GM18951 (cell line): ENCODE data around the gene DOCK1.
"Not testable (repeated sequence)": the region's sequence is repeated elsewhere in the genome, so short reads cannot be mapped to it uniquely, and the experiment has no call there.

ENCODE experiments used
- POLR2A ChIP-seq: IDR thresholded peaks from 4 replicates; pipeline ENCODE4 v1.6.1; 2011; ENCODE audit warnings: mild to moderate bottlenecking; ENCODE audit not compliant: insufficient read length, insufficient read depth; ENCODE audit errors: extremely low read depth
- in situ Hi-C: fragments of 300-500 bp; cut with MboI; formaldehyde crosslinking; loops from one replicate; pipeline ENCODE4 v1.12.0; 2022; ENCODE audit warnings: low sequenced_read_pairs, mixed read lengths, inconsistent platforms; ENCODE audit not compliant: unreplicated experiment

The DOCK1 gene

DNA sequence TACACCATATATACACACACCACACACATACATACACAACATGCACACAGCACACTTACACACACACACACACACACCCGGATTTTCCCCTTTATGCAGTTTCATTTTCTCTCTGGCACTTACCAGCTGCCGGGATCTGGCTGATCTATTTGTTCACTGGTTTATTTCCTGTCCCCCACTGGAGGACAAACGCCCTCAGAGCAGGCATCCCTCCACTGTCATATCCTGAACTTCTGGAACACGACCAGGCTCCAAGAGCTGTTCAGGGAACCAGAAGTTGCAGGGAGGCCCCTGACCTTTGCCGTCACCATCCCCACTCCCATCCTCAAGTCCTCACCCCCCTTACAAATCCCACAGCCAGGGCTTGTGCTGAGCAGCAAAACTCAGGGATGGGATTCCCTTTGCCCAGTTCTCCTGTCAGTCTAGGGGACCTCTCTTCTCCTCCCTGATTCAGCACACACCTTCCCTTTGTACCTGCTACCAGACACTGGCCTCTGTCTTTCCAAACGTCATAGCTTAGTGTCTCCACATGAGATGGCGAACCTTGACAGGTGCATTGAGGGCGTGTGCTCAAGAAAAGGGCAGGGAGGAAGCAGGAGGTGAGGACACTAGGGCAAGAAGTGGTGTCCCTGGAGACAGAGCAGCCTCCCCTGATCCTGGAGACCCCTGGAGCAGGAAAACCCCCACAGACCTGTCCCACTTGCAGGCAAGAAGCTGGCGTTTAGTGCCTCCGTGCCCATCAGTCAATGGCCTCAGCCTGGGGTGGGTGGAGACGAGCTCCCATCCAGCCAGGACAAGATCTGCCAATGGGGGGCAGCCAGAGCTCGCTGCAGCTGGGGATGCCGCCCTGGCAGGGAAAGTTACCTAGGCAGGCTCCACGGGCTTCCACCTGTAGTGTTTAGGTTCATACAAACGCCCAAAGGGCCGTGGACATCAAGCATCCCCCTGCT lies 12.7 kb upstream of the DOCK1 start:
- in situ Hi-C loops, result no loop called here
- no peak for TF ChIP-seq POLR2A

DNA sequence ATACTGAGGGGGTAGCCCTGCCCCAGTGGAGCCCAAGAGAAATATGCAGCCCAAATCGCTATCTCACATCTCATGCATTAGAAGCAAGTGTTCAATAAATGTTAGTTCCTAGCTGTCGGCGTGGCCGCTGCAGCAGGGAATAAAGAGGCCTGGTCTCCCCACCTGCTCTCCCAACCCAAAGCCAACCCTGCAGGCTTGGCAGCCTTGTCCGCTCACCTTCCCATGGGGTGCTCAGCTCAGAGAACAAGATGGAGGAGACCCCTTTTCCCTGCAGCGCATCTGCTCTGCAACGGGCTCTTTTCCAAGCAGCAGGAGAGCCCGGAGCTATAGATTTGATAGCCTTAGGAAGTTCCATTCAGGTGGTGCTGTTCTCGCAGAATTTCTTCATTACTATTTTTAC lies 12.0 kb upstream of the DOCK1 start:
- in situ Hi-C loops, result no loop called here
- no peak for TF ChIP-seq POLR2A

DNA sequence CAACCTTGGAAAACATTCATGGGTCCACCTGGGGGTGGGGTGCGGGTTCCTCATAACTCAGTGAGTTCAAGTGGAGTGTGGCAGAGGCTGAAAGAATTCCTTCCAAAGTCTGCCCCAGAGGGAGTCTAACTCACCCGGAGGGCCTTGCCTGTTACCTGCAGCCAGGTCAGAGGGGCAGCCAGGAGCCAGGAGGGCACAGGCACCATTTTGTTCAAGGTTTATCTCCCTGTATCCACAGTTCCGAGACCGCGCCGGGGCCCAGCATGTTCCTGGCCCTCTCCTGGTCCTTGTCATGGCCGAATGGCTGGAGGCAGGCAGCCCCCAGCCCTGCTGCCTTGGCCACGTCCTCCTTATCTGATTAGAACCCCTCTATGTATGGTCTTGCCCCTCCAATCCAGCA lies 11.4 kb upstream of the DOCK1 start:
- in situ Hi-C loops, result no loop called here
- no peak for TF ChIP-seq POLR2A

DNA sequence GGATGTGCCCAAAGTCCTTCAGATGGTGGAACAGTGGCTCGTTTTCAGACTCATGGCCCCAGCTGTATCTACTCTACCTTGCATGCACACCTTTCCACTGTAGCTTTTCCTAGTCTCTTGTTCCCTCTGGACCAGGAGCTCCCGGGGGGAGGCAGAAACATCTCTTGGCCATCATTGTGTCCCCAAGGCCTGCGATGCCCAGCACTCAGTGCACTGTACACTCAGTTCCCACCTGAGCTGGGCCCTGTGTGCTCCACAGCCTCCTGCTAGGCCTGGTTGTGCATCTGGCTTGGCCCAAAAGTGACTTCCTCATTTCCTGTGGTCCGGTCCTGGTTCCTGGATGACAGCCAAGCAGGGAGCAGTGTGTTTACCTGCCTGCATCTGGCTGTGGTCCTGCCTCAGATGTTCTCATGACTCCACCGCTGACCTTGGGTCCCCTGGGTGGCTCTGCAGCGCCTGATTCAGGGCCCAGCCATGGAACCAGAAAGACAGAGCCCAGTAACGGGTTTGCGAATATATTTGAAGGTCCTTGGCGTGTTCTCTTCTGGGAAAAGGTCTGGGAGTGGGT lies 9.9 kb upstream of the DOCK1 start:
- in situ Hi-C loops, result no loop called here
- no peak for TF ChIP-seq POLR2A

DNA sequence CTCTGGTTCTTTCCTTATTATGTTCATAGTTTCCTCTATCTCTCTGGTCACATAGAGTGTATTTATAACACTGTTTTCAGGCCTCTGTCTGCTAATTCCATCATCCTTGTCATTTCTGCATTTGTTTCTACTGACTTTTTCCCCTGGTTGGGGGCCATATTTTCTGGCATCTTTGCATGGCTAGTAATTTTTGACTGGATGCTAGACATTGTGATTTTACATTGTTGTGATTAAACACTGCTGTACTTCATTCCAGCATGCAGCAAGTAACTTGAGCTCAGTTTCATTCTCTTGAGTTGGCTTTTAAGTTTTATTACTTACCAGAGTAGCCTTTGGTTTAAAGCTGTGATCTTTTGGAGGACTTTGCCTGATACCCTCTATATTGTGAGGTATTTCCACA lies 6.8 kb upstream of the DOCK1 start:
- in situ Hi-C loops, result no loop called here
- TF ChIP-seq POLR2A, result no peak

DNA sequence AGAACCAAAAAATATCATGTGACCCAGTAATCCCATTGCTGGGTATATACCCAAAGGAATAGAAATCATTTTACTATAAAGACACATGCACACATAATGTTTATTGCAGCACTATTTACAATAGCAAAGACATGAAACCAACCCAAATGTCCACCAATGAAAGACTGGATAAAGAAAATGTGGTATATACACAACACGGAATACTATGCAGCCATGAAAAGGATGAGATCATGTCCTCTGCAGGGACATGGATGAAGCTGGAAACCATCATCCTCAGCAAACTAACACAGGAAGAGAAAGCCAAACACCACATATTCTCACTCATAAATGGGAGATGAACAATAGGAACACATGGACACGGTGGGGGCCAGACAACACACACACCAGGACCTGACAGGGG lies 5.7 kb upstream of the DOCK1 start:
- in situ Hi-C loops, result not testable (repeated sequence)

DNA sequence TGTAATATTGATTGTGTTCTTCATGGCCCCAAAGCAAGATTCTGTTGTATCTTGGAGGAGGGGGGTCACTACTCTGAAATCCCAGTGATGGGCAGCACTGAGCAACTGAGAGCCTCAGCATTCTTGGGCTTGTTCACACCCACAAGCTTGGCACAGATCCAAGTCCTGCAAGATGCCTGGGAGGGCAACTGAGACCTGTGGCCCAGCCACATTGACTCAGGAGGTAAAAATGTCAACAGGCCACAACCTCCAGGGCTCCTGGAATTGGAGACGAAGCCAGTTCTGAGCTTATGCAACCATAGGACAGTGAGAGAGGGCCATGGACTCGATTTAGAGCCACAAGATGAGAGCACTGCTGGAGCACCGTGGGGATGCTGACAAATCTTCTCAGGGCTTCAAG lies 3.1 kb upstream of the DOCK1 start:
- in situ Hi-C loops, result no loop called here
- TF ChIP-seq POLR2A, result no peak

DNA sequence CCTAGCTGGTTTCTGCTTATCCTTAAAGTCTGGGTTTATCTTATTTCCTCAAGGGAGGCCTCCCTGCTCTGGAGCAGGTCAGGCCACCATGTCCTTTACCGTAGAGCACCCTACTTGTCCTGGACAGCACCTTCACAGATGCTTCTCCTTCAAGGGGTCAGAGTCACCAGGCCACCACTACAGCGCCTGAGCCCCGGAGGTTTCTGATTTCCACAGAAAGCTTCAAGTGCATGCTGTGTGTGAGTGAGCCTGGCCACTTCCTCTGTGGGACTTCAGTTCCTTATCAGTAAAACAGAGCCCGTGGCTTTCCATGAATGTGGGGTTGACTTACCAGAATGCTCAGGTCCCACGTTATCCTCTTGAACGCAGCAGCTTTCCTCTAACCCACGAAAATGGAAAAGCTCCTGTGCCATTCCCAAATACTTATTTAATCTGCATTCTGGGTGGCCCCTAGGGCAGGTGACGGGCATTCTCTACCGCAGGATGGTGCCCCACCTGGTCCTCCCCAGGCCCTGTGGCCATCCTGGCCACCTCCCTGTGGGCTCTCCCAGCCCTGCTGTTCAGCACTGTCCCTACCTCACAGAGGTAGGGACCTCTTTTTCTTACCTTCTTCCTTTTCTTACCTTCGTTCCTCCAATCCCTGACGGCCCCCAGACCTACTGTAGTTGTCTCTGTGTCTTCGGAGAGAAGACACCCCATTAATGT lies 1.4 kb upstream of the DOCK1 start:
- in situ Hi-C loops, result no loop called here

DNA sequence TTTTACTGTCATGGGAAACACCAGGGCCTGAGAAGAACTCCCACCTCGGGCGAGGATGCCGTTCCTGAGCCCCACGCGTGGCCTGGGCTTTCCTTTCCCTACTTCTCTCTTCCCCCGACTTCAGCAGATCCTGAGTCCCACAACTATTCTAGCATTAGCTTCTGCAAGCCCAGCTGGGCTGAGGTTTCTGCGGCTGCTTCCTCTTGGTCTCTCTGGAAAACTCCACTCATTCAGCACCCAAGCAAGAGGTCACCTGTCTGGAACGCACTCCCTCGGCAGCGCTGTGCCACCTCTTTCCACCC lies 761 bp upstream of the DOCK1 start:
- no peak for TF ChIP-seq POLR2A
- in situ Hi-C loops, result no loop called here

More for the DNA sequence above, 1.4 kb upstream of the DOCK1 start:
- TF ChIP-seq POLR2A, result no peak

DNA sequence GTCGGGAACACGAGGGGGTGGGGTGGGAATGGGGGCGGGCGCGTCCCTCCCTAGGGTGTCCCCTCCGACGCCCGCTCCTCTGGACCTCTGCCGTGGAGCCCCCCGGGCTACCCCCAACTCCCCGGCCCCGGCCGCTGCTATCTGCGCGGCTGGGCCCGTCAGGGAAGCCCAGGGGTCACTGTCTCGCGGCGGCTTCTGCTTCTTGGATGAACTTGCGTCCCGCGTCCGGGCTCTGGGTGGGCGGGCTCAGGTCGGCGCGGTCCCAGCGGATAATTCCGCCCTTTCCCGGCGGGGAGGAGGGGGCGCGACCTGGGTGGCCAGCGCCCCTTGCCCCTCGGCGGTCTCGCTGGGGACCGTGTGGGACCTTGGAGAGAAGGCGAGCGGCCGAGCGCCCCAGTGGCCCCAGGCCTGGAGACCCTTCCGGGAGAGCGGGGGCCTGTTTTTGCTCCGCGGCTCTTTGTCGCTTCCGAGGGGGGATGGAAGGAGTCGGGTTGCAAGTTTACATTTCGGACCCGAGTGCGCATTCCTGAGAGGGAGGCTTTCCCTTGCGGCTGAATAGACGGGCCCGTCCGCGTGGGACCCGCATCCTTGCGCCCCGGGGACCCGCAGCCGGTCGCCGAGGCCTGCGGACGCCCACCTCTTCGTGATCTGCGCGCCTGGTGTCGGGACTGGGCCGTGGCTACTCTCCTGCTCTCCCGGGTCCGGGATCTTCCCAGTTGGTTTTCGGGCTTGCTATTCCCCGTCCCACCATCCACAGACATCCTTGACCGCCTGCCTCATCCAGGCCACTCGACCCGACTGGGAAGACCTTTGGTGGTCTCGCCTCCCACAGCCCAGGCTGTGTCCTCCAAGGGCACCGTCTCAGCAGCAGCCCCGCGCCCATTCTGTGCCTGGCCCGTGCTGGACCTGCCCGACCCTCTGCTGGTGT lies 812 bp downstream of the DOCK1 start:
- no peak for TF ChIP-seq POLR2A

DNA sequence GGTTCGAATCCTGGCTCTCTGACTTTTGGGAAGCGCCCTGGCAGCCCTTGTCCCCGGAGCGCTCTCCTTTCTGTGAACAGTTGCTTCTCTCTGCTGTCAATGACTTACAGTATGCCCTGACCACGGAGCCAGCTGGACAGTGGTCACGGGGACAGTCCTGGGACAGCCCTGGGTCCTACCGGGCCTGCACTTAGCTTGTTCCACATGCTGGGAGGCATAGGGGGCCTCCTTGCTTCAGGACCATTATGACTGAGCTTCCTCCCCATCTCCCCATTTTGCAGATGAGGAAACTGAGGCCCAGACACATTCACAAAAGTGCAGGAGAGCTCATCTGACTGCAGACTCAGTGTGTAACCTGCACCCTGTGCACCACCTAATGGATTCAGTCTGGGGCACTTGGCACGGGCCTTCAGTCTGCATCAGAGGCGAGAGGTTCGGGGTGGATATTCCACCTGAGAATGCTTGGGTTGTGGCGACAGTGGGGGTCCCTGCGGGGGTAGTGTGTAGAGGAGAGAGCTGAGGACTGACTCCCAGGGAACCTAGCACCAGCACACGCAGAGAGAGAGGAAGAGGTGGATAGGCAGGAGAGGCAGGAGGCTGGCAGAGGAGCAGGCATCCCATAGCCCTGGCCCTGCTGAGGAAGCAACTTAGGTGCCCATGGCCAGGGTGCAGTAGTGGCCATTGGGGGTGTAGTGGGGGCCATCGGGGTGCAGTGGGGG lies 1.6 kb downstream of the DOCK1 start:
- in situ Hi-C loops, result no loop called here

More for the DNA sequence above, 812 bp downstream of the DOCK1 start:
- in situ Hi-C loops, result no loop called here

DNA sequence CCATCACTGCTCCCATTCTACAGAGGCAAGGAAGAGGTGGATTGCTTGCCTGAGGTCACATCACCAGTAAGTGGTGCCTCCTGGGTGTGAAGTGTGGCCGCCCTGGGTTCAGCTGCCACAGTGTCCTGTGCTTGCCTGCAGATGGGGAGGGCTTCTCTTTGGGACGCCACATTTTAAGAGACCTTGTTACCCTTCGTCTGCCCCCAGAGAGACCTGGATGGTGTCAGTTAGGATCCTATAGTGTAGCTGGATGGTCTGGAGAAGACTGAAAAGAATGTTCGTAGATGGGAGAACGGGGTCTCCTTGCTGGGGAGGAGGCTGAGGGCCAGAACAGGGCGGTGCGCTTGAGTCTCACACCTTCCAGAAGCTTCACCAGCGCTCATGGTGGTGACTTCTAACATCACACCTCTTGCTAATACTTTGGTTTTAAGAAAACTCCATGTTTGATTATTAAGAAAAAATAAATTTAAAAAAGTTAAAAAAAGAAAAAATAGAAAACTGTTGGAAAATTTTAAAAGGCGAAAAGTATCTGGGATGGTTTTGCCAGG lies 2.3 kb downstream of the DOCK1 start:
- TF ChIP-seq POLR2A, result no peak
- in situ Hi-C loops, result no loop called here

More for the DNA sequence above, 1.6 kb downstream of the DOCK1 start:
- no peak for TF ChIP-seq POLR2A
